GM18505 (cell line): ENCODE measurements around the gene PDZD2.
"Not testable (repeated sequence)": the region's sequence is repeated elsewhere in the genome, so short reads cannot be mapped to it uniquely, and the experiment has no call there.

Experiments
- ATAC-seq: cut with Tn5 transposase; IDR thresholded peaks from one replicate; pipeline ENCODE4 v1.9.1; 2021; ENCODE audit not compliant: unreplicated experiment
- POLR2A ChIP-seq: IDR thresholded peaks from 4 replicates; pipeline ENCODE4 v1.6.1; 2011; ENCODE audit warnings: borderline replicate concordance; ENCODE audit not compliant: insufficient read depth, insufficient read length; ENCODE audit errors: extremely low read depth

PDZD2 gene

DNA sequence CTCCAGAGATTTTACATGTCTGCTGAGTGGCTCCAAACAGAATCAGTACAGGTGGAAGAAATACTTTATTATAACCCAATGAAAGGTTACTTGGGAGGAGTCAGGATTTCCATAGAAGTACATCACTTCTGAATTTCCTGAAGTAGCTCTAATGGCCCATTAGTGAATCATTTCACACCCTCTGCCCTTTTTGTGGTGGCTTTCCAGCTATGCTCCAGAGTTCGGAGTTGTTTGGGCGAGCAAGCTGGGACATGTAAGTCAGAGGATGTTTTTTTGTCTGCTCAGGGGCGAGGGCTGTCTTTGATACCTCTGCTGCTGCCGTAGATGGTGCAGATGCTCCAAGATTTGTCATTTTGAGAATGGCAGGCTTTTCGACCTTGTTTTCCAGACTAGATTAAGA lies 309.1 kb downstream of the PDZD2 start:
- TF ChIP-seq POLR2A, result no peak
- ATAC-seq, result no peak

GRCh38 chr5:31952067-31952466 lies 313.1 kb downstream of the PDZD2 start:
- no peak for TF ChIP-seq POLR2A
- ATAC-seq, result no peak

GRCh38 chr5:31954091-31954490 lies 315.2 kb downstream of the PDZD2 start:
- TF ChIP-seq POLR2A, result no peak
- ATAC-seq, result no peak

DNA sequence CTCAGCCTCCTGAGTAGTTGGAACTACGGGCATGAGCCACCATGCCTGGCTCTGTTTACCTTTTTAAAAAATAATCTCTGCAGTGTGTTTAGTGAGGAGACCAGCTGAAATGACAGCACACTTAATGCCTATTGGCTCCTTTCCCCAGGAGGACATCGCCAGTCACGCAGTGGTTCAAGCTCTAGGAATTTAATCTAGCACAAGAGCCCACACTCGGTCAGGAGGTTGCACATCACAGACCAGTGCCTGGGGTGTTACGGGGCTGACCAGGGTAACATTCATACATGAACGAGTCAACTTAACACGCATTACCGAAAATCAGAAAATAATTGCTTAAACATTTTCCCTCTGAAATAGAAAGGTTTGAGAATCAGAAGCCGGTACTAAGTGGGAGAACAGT lies 318.2 kb downstream of the PDZD2 start:
- ATAC-seq, result no peak
- no peak for TF ChIP-seq POLR2A

GRCh38 chr5:31962351-31962751 lies 323.4 kb downstream of the PDZD2 start:
- no peak for TF ChIP-seq POLR2A
- ATAC-seq, result no peak

DNA sequence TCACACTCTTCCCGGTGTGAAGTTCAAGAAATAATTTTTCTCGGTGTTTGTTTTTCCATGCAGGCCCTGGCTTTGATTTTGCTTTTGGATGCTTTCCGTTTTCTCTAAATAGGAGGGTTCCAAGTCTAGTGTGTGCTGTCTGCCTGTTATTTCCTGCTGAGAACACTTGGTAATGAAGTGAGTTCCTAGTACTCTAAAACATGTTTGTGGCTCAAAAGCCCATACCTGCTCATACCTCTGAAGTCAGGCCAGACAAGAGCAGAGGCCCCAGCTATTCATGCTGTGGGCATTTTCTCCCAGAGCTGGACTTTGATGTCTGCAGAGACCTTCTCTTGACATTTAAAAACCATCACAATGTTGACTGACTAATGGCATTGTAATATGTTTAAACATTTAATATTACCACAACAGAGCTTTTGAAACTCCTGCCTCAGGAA lies 324.0 kb downstream of the PDZD2 start:
- no peak for ATAC-seq
- TF ChIP-seq POLR2A, result no peak

DNA sequence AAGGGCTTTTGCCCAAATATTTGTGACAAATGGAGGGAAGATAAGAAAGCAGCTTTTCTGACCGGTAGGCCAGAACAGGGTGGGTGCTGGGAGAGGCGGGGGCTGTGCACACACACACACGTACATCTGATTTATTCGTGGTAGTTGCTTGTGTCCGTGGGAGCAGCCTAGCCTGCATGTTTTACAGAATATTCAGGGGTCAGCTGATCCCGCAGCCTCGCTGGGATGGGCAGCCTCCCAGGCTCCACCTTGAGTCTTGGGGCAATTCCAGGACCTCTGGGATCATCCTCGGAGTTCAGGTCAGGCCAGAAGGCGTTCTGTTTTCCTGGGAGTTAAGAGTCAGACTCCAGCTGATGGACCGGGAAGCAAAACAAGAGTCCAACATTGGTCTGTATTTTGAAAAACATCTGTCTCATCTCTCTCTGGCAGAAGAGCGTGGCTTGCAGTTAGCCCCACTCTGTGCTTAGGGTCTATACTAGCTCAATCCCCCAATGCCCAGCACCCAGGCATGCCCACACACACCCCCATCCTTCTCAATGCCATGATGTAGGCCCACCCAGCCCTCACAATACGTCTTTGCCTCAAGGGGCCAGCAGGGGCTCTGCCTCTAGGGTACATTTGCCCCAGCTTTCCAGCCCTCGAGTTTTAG lies 324.6 kb downstream of the PDZD2 start:
- ATAC-seq, result no peak
- TF ChIP-seq POLR2A, result no peak

DNA sequence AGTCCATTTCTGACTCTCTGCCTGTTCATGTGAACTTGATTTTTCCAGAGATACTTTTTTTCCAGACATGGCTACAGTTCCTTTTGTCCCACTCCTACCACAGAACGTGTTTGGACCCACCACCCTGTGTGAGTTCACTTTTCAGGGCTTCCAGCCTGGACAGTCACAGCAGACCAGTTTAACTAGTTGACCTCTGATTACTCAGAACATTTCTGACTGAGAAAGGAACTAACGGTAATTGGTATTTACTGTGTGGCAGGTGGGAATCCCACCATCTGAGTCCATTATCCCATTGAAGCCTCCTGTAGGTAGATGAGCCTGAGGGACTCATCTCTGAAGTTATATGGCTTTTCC lies 325.1 kb downstream of the PDZD2 start:
- no peak for ATAC-seq
- TF ChIP-seq POLR2A, result no peak

- no peak for ATAC-seq
- no peak for TF ChIP-seq POLR2A
Observed at GRCh38 chr5:31965227-31965626, 326.3 kb downstream of the PDZD2 start.

GRCh38 chr5:31966936-31967335 lies 328.0 kb downstream of the PDZD2 start:
- no peak for TF ChIP-seq POLR2A
- ATAC-seq, result no peak

GRCh38 chr5:31967461-31967860 lies 328.5 kb downstream of the PDZD2 start:
- TF ChIP-seq POLR2A, result no peak
- no peak for ATAC-seq

GRCh38 chr5:31972558-31972957 lies 333.6 kb downstream of the PDZD2 start:
- ATAC-seq, result no peak
- TF ChIP-seq POLR2A, result no peak

DNA sequence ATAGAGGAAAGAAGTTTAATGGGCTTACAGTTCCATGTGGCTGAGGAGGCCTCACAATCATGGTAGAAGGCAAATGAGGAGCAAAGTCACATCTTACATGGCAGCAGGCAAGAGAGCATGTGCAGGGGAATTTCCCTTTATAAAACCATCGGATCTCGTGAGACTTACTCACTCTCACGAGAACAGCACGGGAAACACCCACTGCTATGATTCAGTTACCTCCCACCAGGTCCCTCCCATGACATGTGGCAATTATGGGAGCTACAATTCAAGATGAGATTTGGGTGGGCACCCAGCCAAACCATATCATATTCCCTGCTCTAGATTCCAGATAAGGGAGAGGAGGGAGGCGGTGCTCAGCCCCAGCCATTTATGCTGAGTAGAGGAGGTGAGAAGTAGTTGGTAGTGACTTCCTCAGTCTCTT lies 336.3 kb downstream of the PDZD2 start:
- ATAC-seq, result not testable (repeated sequence)

DNA sequence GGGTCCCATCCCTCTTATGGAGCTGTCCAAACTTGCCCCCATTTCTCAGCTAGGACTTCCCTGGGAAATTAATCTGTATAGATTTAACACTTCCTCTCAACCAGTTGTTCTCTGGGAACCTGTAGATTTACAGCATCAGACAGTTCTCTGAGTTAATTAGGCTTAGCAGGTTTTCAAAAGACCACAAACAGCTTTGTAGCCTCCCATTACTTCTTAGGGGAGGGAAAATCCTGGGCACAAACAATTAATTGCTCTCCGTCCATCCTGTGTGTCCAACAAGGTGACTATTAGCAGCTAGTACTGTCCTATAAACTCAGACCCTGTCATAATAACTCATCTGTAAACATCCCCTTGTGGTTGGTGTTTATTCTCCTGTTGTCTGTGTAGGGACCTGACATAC lies 337.2 kb downstream of the PDZD2 start:
- TF ChIP-seq POLR2A, result no peak
- ATAC-seq, result no peak

DNA sequence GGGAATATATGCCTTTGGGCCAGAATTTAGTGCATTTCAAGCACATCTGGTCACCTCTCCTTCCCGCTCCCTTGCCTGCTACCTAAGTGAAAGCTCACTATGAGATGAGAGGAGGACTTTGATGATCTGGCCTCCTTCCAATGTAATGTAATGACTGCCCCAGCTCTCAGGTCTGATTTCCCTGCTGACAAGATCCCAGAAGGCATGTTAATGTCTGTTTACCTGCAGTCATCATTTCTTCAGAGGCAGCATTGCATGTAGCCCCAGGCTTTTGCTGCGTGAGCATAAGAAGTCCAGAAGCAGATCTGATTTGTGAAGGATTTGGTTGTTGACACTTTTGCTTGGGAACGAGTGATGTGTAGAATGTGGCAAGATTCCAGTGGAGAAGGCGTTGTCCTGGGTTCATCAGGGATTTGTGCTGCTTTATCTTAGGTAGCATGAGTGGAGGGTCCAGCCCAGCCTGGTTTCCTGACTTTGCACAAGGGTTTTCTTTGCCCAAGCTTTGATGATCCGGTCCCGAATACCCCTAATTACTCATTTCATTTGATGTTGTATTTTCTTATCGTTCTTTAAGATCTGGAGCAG lies 342.5 kb downstream of the PDZD2 start:
- TF ChIP-seq POLR2A, result no peak
- ATAC-seq, result no peak
